ENCODE measurements around the gene ALOX15.

- TF ChIP-seq EZH2 (IDR thresholded peaks at IDR 0.05) (no peak), POLR2AphosphoS5 (IDR thresholded peaks at IDR 0.05; ENCODE audit: borderline replicate concordance, low read depth, low read length) (no peak), FOXP2 (optimal IDR thresholded peaks at IDR 0.05; ENCODE audit: control extremely low read depth, extremely low read length, insufficient read depth) (no peak)
Observed at GRCh38 chr17:4679658-4680057, 38.2 kb upstream of the ALOX15 start.

Measured in SK-N-MC (cell line).